ENCODE data around the gene MEGF10. TPM values are rescaled to one million over a fixed set of nuclear protein-coding genes. Genes with fewer than 3 reads are reported as not detected.

The MEGF10 gene
- total and polyA plus RNA-seq, 2 of the 8 experiments (the other 6 are each of a cell fraction or from before 2014, with no cell fraction given), result 38.2 to 53.1 TPM

DNA sequence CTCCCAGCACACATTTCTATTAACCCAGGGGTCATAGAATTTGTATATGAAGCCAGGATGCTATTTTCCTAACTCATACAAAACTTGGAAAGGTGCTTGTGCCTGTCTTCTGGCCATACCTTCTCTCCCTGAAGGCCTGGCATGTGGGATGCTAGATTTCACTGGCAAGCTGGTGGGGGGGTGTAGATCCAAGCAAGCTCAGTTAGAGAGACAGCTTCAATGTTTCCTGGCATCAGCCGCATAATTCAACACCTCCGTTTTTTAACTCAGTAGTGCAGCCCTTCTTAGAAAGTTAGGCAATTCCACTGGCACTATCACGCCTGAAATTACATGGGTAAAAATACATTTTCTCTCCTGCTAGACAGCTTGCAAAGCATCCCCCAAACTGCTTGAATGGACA, 51.8 kb downstream of the MEGF10 start:
- H3K9ac ChIP-seq (replicated peaks in 1 of 4; ENCODE audit: extremely low read depth in 1 of 4, low read depth in 3 of 4, low read length in 3 of 4), result no peak overlapping the region
- H2AK5ac ChIP-seq (ENCODE audit: low read depth, low read length), result no peak overlapping the region
- no peak overlapping the region for H3K56ac ChIP-seq (replicated peaks; ENCODE audit: insufficient read length, low read depth, low read length)
- H2BK15ac ChIP-seq (ENCODE audit: low read length), result no peak overlapping the region
- TF ChIP-seq GABPA (IDR thresholded peaks at IDR 0.05; ENCODE audit: borderline replicate concordance, insufficient read depth, low read length) (no peak), KDM1A (IDR thresholded peaks at IDR 0.05; ENCODE audit: borderline replicate concordance, low read length) (no peak), RAD21 (IDR thresholded peaks at IDR 0.05 in 1 of 2, conservative IDR thresholded peaks at IDR 0.05 in 1 of 2; ENCODE audit: low read depth in 2 of 2, low read length in 2 of 2) (no peak), FOSL1 (IDR thresholded peaks at IDR 0.05; ENCODE audit: insufficient read depth, low read depth, low read length) (no peak), NANOG (IDR thresholded peaks at IDR 0.05; ENCODE audit: insufficient read depth, low read depth, low read length, poor library complexity, severe bottlenecking) (no peak), YY1 (IDR thresholded peaks at IDR 0.05; ENCODE audit: low read depth, low read length) (no peak), PHF8 (conservative IDR thresholded peaks at IDR 0.05; ENCODE audit: low read depth, low read length) (no peak), CBX8 (IDR thresholded peaks at IDR 0.05; ENCODE audit: borderline replicate concordance, low read depth, low read length) (no peak), ASH2L (IDR thresholded peaks at IDR 0.05; ENCODE audit: low read length) (no peak)
- TF ChIP-seq, protein P1, sequence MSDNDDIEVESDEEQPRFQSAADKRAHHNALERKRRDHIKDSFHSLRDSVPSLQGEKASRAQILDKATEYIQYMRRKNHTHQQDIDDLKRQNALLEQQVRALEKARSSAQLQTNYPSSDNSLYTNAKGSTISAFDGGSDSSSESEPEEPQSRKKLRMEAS (IDR thresholded peaks at IDR 0.05), result no peak
- H3K14ac ChIP-seq (ENCODE audit: insufficient read length), result no peak overlapping the region
- H3K4me3 ChIP-seq (ENCODE audit: extremely low read depth in 1 of 4, insufficient read depth in 2 of 4, low read depth in 3 of 4, low read length in 4 of 4), result no peak overlapping the region
- no peak overlapping the region for H2BK120ac ChIP-seq (replicated peaks; ENCODE audit: low read depth, low read length)
- peaks cover 0 to 22% (median 13%) of the 10 kb centered on the region in 4 experiments; a peak in 4 of 7 replicates for H3K4me1 ChIP-seq (replicated peaks in 1 of 4; ENCODE audit: control insufficient read depth in 3 of 4, insufficient read depth in 4 of 4, low read length in 3 of 4)
- H4K8ac ChIP-seq (ENCODE audit: extremely low read depth, insufficient read depth, low read length), result no peak overlapping the region
- H3K23me2 ChIP-seq (ENCODE audit: low read depth, low read length), result no peaks in the 10 kb centered on the region
- ChIA-PET POLR2A (ENCODE audit: partially characterized antibody) (no interaction called here), CTCF (ENCODE audit: partially characterized antibody) (interaction anchor here (1.1 kb wide), 1 partner anchor 32 kb away, joined by 4 read pairs; no protein-coding TSS in a partner anchor)
- no peak overlapping the region for H3K27ac ChIP-seq (ENCODE audit: low read depth, low read length)
- peaks cover 2 to 19% (median 4%) of the 10 kb centered on the region in 4 experiments; a peak in 4 of 8 replicates for H3K36me3 ChIP-seq (ENCODE audit: control insufficient read depth in 2 of 4, insufficient read depth in 4 of 4, low read length in 3 of 4)
- no peak overlapping the region for H2BK5ac ChIP-seq (ENCODE audit: low read depth, low read length)
- H3K79me2 ChIP-seq (ENCODE audit: control insufficient read depth in 1 of 2, insufficient read depth in 2 of 2, low read length in 2 of 2), result no peaks in the 10 kb centered on the region
- FAIRE-seq (no peak), DNase-seq (ENCODE audit: low read depth in 1 of 2, low spot score in 2 of 2) (no peak)
- no peaks in the 10 kb centered on the region for H4K20me1 ChIP-seq (replicated peaks in 1 of 2; ENCODE audit: control insufficient read depth in 1 of 2, insufficient read depth in 2 of 2, low read length in 2 of 2)
- H3K4me2 ChIP-seq (ENCODE audit: insufficient read depth in 1 of 2, low read depth in 2 of 2, low read length in 2 of 2), result no peak overlapping the region
- H3K4ac ChIP-seq (replicated peaks; ENCODE audit: insufficient read length, low read depth, low read length), result no peak overlapping the region
- H4K5ac ChIP-seq (ENCODE audit: insufficient read length, low read depth, low read length), result no peak overlapping the region
- no peaks in the 10 kb centered on the region for H3K27me3 ChIP-seq (replicated peaks in 1 of 4; ENCODE audit: control insufficient read depth in 3 of 4, extremely low read depth in 1 of 4, insufficient read depth in 3 of 4, low read length in 3 of 4)
- no peak overlapping the region; the same call in 1 of the 2 replicates for H2BK12ac ChIP-seq (ENCODE audit: low read depth, low read length)
- no peaks in the 10 kb centered on the region for H3K9me3 ChIP-seq (ENCODE audit: insufficient read depth in 2 of 2, low read depth in 1 of 2, low read length in 1 of 2)
- 0 out of 2 replicates have a peak overlapping the region, but pooled peaks have one; percentile 36 for H3K18ac ChIP-seq (ENCODE audit: extremely low read depth, low read length)
- no peak overlapping the region for H2AFZ ChIP-seq (ENCODE audit: low read length)
- no peak overlapping the region for H3K23ac ChIP-seq (ENCODE audit: insufficient read length)
- H4K91ac ChIP-seq (replicated peaks; ENCODE audit: insufficient read length, low read length), result no peak overlapping the region
- 77% methylated on average over 3 of the region's 3 CpGs; no CpG with 5 or more reads in 1 of the 2 experiments for WGBS, 2 experiments (ENCODE audit: extremely low coverage in 1 of 2, insufficient coverage in 1 of 2, insufficient read length in 1 of 2, insufficient replicate concordance in 2 of 2, low coverage in 1 of 2, low lambda C conversion rate in 2 of 2, missing lambda C conversion rate in 1 of 2)
- no peak overlapping the region for H2BK20ac ChIP-seq (ENCODE audit: low read length)
- H3K79me1 ChIP-seq (ENCODE audit: low read depth, low read length), result no peaks in the 10 kb centered on the region

All from H1 (cell line).